ACC112 (cell line): ENCODE measurements around the gene CNBD2.

ENCODE experiments used
- H2AFZ ChIP-seq: fragments of 200-600 bp; sonication (generic); one replicate; pipeline ENCODE4 v1.6.0; 2017; ENCODE audit warnings: antibody characterized with exemption, low read length; ENCODE audit not compliant: unreplicated experiment
- H3K27ac ChIP-seq: fragments of 200-600 bp; sonication (generic); 2 replicates; pipeline ENCODE4 v1.5.1; 2014; ENCODE audit warnings: low read depth, mild to moderate bottlenecking, antibody characterized with exemption, low read length, moderate library complexity
- H3K27me3 ChIP-seq: fragments of 200-600 bp; sonication (generic); 2 replicates; pipeline ENCODE4 v1.6.1; 2014; ENCODE audit warnings: mild to moderate bottlenecking, antibody characterized with exemption, low read length, moderate library complexity, mixed read lengths; ENCODE audit not compliant: insufficient read depth
- H3K36me3 ChIP-seq: fragments of 200-600 bp; sonication (generic); 2 replicates; pipeline ENCODE4 v1.6.1; 2016; ENCODE audit warnings: mild to moderate bottlenecking, antibody characterized with exemption, low read length, moderate library complexity, mixed read lengths; ENCODE audit not compliant: insufficient read depth
- H3K4me1 ChIP-seq: fragments of 200-600 bp; sonication (generic); one replicate; pipeline ENCODE4 v1.6.1; 2016; ENCODE audit warnings: low read length, mixed read lengths; ENCODE audit not compliant: insufficient read depth, unreplicated experiment, control insufficient read depth
- H3K4me3 ChIP-seq: fragments of 200-600 bp; sonication (generic); 2 replicates; pipeline ENCODE4 v1.5.1; 2014; ENCODE audit warnings: mild to moderate bottlenecking, low read depth, low read length
- H3K79me2 ChIP-seq: fragments of 200-600 bp; sonication (generic); one replicate; pipeline ENCODE4 v1.6.0; 2016; ENCODE audit warnings: low read length; ENCODE audit not compliant: control insufficient read depth, unreplicated experiment, insufficient read depth

CNBD2 gene

DNA sequence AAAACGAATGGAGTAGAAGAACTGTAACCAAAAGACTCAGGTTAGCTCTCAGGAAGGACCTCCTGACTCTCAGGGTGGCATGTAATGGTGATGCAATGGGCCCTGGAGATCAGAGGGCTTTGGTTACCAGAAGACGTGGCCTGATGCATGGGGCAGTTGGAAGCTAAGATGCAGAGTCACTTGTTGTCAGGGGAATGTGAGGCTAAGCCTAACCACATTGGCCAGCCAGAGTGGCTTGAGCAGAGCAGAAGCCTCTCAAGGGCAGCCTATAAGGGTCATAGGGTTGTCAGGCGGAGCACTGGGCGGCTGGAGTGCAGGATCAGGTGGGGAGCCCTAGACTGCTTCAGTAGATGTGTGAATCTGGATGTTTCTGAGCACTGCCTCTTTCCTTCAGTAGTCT lies 5.9 kb downstream of the CNBD2 start:
- Histone ChIP-seq H3K4me3 (no peak overlapping the region), H3K36me3 (no peaks in the 10 kb centered on the region), H2AFZ (no peak overlapping the region), H3K27me3 (no peaks in the 10 kb centered on the region), H3K79me2 (no peaks in the 10 kb centered on the region), H3K27ac (no peak overlapping the region), H3K4me1 (peaks cover 9% of the 10 kb centered on the region)

DNA sequence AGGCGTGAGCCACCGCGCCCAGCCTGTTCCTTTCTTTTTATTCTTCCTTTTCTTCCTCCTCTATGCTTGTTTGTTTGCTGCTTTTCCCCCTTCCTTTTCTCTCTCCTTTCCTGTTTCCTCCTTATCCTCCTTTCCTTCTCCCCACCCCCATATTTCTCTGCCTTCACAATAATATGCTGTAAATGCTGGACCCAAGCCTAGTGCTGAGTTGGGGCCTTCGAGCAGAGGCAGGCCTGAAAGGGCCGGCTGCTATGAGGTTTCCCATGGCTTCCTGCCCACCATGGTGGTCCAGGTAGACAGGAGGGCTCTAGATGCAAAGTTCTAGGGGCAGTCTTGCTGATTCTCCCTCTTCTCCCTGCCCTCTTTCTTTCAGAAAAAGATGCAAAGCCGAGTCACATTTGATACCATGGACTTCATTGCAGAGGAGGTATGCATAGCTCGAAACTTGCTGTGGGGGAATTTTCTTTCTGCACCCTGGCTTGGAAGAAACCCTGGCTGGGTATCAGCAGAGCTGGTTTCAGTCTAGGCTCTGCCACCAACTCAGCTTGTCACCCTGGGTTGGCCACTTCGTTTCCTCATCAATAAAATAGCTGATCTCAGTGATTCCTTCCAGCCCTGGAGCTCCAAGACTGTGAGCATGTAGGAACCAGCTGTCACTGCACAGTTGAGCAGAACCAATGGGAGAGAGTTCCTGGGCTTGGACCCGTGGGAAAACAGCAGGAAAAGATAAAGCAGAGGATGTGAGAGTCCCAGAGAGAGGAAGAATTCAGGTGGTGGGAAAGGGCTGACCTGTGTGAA lies 7.4 kb downstream of the CNBD2 start:
- Histone ChIP-seq H3K36me3 (no peaks in the 10 kb centered on the region), H3K27ac (no peak overlapping the region), H3K79me2 (no peaks in the 10 kb centered on the region), H3K4me1 (peaks cover 17% of the 10 kb centered on the region), H2AFZ (no peak overlapping the region), H3K27me3 (no peaks in the 10 kb centered on the region), H3K4me3 (no peak overlapping the region)

DNA sequence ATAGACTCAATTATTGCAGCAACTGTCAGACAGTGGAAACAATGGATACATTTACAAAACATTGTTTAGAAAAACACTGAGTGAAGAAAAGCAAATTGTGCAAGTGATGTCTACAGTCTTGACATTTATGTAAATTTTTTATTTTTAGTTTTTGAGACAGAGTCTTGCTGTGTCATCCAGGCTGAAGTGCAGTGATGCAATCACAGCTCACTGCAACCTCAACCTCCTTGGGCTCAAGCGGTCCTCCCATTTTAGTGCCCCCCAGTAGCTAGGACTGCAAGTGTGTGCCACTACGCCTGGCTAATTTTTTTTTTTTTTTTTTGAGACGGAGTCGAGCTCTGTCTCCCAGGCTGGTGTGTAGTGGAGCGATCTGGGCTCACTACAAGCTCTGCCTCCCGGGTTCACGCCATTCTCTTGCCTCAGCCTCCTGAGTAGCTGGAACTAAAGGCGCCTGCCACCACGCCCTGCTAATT lies 9.7 kb downstream of the CNBD2 start:
- Histone ChIP-seq H3K27ac (no peak overlapping the region), H3K4me3 (no peak overlapping the region)

DNA sequence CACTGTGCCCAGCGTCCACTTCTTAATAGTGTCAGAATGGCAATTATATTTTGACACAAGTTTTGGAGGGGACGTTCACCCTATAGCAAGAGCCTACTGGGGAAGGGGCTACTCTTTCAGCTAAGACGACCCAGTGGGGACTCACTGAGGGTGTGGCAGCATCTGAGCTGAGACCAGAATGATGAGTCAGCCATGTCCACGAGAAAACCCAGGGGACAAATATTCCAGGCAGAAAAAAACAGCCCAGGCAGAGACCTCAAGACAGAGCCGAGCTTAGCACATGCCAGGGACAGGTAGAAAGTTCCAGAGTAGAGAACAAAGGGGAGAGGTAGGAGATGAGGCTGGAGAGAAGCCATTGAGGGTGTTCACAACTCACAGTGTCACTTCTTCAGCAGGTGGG lies 11.2 kb downstream of the CNBD2 start:
- Histone ChIP-seq H3K4me1 (peaks cover 17% of the 10 kb centered on the region), H3K4me3 (no peak overlapping the region), H3K27me3 (no peaks in the 10 kb centered on the region), H3K79me2 (no peaks in the 10 kb centered on the region), H3K36me3 (no peaks in the 10 kb centered on the region), H3K27ac (no peak overlapping the region), H2AFZ (no peak overlapping the region)

More for the DNA sequence above, 9.7 kb downstream of the CNBD2 start:
- Histone ChIP-seq H3K27me3 (no peaks in the 10 kb centered on the region), H3K79me2 (no peaks in the 10 kb centered on the region), H2AFZ (no peak overlapping the region), H3K36me3 (no peaks in the 10 kb centered on the region), H3K4me1 (peaks cover 17% of the 10 kb centered on the region)

DNA sequence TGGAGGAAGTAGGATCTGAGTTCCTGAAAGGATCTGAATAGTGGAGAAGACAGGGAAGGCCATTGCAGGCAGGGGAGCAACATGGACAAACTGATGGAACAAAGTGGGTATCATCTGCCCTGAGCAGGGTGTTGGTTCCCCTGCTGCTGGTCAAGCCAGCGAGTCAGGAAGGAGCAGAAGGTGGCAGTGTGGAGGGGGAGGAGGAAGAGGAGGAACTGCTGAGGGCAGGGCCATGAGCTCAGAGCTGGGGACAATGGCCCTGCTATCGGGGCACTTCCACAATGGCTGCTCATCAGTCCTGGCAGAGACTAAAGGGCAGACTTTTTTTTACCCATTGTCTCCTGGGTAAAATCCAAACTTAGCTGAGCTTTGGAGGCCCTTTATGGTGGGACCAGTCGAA lies 13.6 kb downstream of the CNBD2 start:
- no peaks in the 10 kb centered on the region for H3K79me2 ChIP-seq
- H3K4me1 ChIP-seq: peaks cover 17% of the 10 kb centered on the region
- H3K4me3 ChIP-seq: no peak overlapping the region
- H3K27ac ChIP-seq: no peak overlapping the region
- no peaks in the 10 kb centered on the region for H3K36me3 ChIP-seq
- no peak overlapping the region for H2AFZ ChIP-seq
- no peaks in the 10 kb centered on the region for H3K27me3 ChIP-seq

DNA sequence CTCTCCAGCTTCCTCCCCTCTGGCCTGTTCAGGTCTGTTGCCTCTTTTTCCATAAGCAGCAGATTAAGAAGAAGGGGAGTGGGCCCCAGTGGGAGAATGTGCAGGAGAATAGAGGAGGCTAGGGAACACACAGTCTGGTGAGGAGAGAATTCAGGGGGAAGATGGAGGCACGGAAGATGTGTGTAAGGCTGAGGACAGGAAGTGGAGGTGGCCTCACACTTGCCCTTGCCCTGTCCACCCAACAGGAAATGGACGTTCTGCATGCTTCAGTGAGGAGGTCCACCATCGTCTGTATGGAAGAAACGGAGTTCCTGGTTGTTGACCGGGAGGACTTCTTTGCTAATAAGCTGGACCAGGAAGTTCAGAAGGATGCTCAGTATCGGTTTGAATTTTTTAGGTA lies 16.0 kb downstream of the CNBD2 start:
- H2AFZ ChIP-seq: no peak overlapping the region
- H3K27me3 ChIP-seq: no peaks in the 10 kb centered on the region
- peaks cover 7% of the 10 kb centered on the region for H3K4me1 ChIP-seq
- H3K79me2 ChIP-seq: no peaks in the 10 kb centered on the region
- no peak overlapping the region for H3K27ac ChIP-seq
- H3K36me3 ChIP-seq: no peaks in the 10 kb centered on the region
- no peak overlapping the region for H3K4me3 ChIP-seq

DNA sequence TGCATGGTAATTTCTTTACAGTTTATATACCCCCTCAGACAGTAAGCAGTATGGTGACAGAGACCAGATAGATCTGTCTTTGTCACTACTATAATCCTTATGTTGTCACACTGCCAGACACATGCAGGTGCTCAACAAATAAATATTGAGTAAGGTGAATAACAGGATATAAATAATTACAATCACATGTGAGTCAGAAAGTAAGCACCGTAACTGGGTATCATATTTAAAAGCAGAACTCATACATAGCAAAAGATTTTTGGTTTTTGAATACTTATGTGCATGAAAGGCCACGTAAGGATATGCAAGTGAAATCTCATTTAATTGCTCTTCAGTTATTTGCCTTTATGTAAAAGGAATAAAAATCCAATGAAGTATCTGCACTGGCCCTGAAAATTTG lies 17.4 kb downstream of the CNBD2 start:
- Histone ChIP-seq H3K27me3 (no peaks in the 10 kb centered on the region), H3K79me2 (no peaks in the 10 kb centered on the region), H3K4me3 (no peak overlapping the region), H3K4me1 (no peaks in the 10 kb centered on the region), H3K36me3 (no peaks in the 10 kb centered on the region), H3K27ac (no peak overlapping the region), H2AFZ (no peak overlapping the region)

DNA sequence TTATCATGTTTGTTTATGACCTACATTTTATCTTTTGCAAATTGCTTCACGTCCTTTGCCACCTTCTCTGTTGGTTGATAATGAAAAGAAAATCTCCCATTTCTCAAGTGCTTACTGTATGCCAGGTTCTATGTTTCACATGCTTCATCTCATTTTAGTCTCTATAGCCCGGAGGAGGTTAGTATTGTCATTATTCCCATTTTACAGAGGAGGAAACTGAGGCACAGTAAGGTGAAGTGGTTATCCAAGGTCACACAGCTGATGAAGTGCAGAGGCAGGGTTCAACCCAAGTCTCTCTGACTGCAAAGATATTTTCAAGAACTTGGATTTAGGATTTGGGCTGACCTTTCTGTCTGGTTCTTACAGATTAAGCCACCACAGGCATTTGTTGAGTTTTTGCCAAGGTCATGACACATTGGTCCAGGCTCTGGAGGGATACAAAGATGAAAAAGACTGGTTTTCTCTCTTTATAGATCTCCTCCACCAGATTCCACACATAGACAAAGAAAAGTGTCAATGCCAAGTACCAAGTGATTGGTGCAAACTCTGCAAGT lies 20.6 kb downstream of the CNBD2 start:
- H3K27me3 ChIP-seq: no peaks in the 10 kb centered on the region
- no peak overlapping the region for H3K4me3 ChIP-seq
- H2AFZ ChIP-seq: no peak overlapping the region
- no peaks in the 10 kb centered on the region for H3K36me3 ChIP-seq
- no peaks in the 10 kb centered on the region for H3K4me1 ChIP-seq
- no peak overlapping the region for H3K27ac ChIP-seq
- H3K79me2 ChIP-seq: no peaks in the 10 kb centered on the region

DNA sequence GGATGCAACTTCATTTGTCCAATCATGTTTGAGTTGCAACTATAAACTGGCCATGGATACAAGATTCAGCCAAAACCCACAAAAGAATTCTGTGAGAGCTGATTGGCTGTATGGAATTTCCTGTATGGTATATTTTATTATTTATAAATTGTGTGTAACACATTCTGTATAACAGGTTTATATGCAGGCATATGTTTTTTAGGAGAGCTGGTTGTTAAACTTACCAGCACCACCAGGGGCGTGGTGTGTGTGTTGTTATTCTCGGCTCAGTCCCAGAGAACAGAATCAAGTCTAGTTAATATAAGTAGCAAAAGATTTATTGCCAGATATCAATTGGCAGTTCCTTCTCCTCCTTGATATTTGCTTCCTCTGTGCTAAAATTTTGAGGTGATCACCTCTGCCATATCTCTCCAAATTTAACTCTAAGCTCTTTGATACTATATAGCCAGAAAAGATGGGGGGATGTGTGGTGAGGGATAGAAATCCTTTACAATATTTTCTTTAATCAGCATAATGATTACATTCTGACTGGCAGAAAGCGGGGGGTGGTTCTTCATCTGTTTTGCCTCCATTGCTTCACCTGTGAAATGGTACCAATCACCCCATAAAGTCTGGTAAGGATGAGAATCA lies 22.9 kb downstream of the CNBD2 start:
- Histone ChIP-seq H3K36me3 (no peaks in the 10 kb centered on the region), H3K4me3 (no peak overlapping the region), H2AFZ (no peak overlapping the region), H3K79me2 (no peaks in the 10 kb centered on the region), H3K4me1 (no peaks in the 10 kb centered on the region), H3K27me3 (no peaks in the 10 kb centered on the region), H3K27ac (no peak overlapping the region)

DNA sequence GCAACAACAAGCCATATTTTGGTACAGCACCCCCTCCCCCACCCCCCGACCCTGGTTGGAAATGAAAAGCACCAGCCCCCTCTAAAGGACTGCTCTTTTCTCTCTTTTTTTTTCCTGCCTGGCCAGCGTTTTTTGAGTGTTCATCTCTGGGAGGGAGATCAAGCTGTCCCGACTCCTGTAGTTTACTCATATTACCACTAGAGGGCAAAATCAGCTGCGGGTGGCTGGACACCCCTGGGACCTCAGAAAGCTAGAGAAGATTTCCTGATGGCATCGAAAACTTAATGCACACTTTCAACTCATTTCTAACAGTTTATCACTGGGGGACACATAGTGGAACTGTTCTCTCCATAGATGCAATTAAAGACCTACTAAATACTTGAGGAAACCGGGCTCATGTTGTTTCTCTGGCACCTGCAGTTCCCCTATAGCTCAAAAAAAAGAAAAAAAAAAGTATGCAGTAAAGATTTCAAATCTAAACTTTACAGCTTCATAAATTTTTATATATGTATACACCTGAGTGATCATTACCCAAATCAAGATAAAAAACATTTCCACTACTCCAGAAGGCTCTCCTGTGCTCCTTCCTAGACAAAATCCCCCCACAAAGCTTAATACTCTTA lies 24.4 kb downstream of the CNBD2 start:
- Histone ChIP-seq H3K4me1 (no peaks in the 10 kb centered on the region), H3K79me2 (no peaks in the 10 kb centered on the region), H3K27ac (no peak overlapping the region), H2AFZ (peak overlapping the region; percentile 37), H3K36me3 (no peaks in the 10 kb centered on the region), H3K4me3 (no peak overlapping the region), H3K27me3 (no peaks in the 10 kb centered on the region)
